ENCODE data around the gene CDADC1. TPM values are rescaled to one million over a fixed set of nuclear protein-coding genes. Genes with fewer than 3 reads are reported as not detected.

CDADC1 gene
- total and polyA plus RNA-seq, 2 experiments from 2014 or later, result 1.3 to 9.3 TPM

- Histone ChIP-seq H3F3A (replicated peaks; ENCODE audit: low read depth) (peaks cover 7% of the 10 kb centered on the region), H3K4me2 (peak overlapping the region; percentile 88), H2AFZ (peak overlapping the region; percentile 93), H3K36me3 (ENCODE audit: insufficient read depth) (no peaks in the 10 kb centered on the region), H3K4me1 (ENCODE audit: insufficient read depth) (peaks cover 6% of the 10 kb centered on the region; the same call in 1 of the 2 replicates), H4K20me1 (replicated peaks; ENCODE audit: insufficient read depth) (no peaks in the 10 kb centered on the region), H3K9me2 (ENCODE audit: insufficient read depth) (no peaks in the 10 kb centered on the region), H3K79me2 (replicated peaks; ENCODE audit: insufficient read depth) (no peaks in the 10 kb centered on the region), H3K27ac (ENCODE audit: low read depth) (no peak overlapping the region), H3K27me3 (ENCODE audit: insufficient read depth) (peaks cover 85% of the 10 kb centered on the region), H3K4me3 (peak overlapping the region; percentile 57)
- Mint-ChIP-seq H3K4me1 (peaks cover 26% of the 10 kb centered on the region), H3K36me3 (ENCODE audit: low read depth) (no peaks in the 10 kb centered on the region; the same call in 2 of the 3 replicates), H3K27ac (no peak overlapping the region), H3K9me3 (peaks cover 9% of the 10 kb centered on the region; the same call in 2 of the 3 replicates), H3K27me3 (ENCODE audit: insufficient read depth, low read depth, poor library complexity) (peaks cover 67% of the 10 kb centered on the region), H3K4me3 (peak overlapping the region; percentile 67; the same call in 2 of the 3 replicates)
- DNase-seq (ENCODE audit: low spot score) (no peak), ATAC-seq (no peak)
- no peak for TF ChIP-seq ZNF331 (CRISPR knock-in tag; IDR thresholded peaks at IDR 0.05; ENCODE audit: low read depth)
- no peak for TF ChIP-seq ZNF462 (CRISPR knock-in tag; IDR thresholded peaks at IDR 0.05)
- TF ChIP-seq EZH2 (IDR thresholded peaks at IDR 0.05; ENCODE audit: low read depth, unreplicated experiment), result peak; percentile 49
- no peak for TF ChIP-seq CREB1 (CRISPR knock-in tag; IDR thresholded peaks at IDR 0.05; ENCODE audit: low read depth)
These were observed 26.1 kb upstream of the CDADC1 start for GRCh38 chr13:49221590-49221965.
